SH-SY5Y (cell line): ENCODE results near the gene FBXO21.

Experiments
- GATA2 ChIP-seq: IDR thresholded peaks from 2 replicates; pipeline ENCODE4 v1.6.1; 2011; ENCODE audit warnings: mild to moderate bottlenecking, low read depth, low read length
- GATA3 ChIP-seq: IDR thresholded peaks from 2 replicates; pipeline ENCODE4 v1.6.1; 2011; ENCODE audit warnings: low read depth, mild to moderate bottlenecking, low read length, moderate library complexity

- TF ChIP-seq GATA2 (no peak), GATA3 (no peak)
These were observed 22.4 kb upstream of the FBXO21 start for GRCh38 chr12:117212563-117213190.
